Measurements from ENCODE around the gene PRPSAP1. TPM values are rescaled to one million over a fixed set of nuclear protein-coding genes. Genes with fewer than 3 reads are reported as not detected.

Gene PRPSAP1
- total and polyA plus RNA-seq, 2 of the 8 experiments (the other 6 are each of a cell fraction or from before 2014, with no cell fraction given) = 32.0 to 54.2 TPM

GRCh38 chr17:76350463-76350862, 3.3 kb downstream of the PRPSAP1 start:
- peaks cover 2 to 16% (median 4%) of the 10 kb centered on the region in 4 experiments; a peak in 5 of 8 replicates for H3K36me3 ChIP-seq (ENCODE audit: control insufficient read depth in 2 of 4, insufficient read depth in 4 of 4, low read length in 3 of 4)
- no peak overlapping the region for H2BK15ac ChIP-seq (ENCODE audit: low read length)
- no peak overlapping the region for H3K4me3 ChIP-seq (ENCODE audit: extremely low read depth in 1 of 4, insufficient read depth in 2 of 4, low read depth in 3 of 4, low read length in 4 of 4)
- no peak overlapping the region for H3K56ac ChIP-seq (replicated peaks; ENCODE audit: insufficient read length, low read depth, low read length)
- H2BK5ac ChIP-seq (ENCODE audit: low read depth, low read length) = no peak overlapping the region
- ChIA-PET POLR2A (ENCODE audit: partially characterized antibody) (no interaction called here), CTCF (ENCODE audit: partially characterized antibody) (interaction anchor here (29.3 kb wide), 1 partner anchor 36 kb away, joined by 635 read pairs; the partner anchor contains the start of gene SPHK1)
- FAIRE-seq (no peak), DNase-seq (ENCODE audit: low read depth in 1 of 2, low spot score in 2 of 2) (no peak)
- no peak overlapping the region for H2BK120ac ChIP-seq (replicated peaks; ENCODE audit: low read depth, low read length)
- no peak overlapping the region for H3K27ac ChIP-seq (ENCODE audit: low read depth, low read length)
- peaks cover 0 to 6% (median 0%) of the 10 kb centered on the region in 4 experiments; a peak in 3 of 7 replicates for H3K4me1 ChIP-seq (replicated peaks in 1 of 4; ENCODE audit: control insufficient read depth in 3 of 4, insufficient read depth in 4 of 4, low read length in 3 of 4)
- no peak overlapping the region for H3K4me2 ChIP-seq (ENCODE audit: insufficient read depth in 1 of 2, low read depth in 2 of 2, low read length in 2 of 2)
- no peak for TF ChIP-seq ATF2 (IDR thresholded peaks at IDR 0.05; ENCODE audit: low read length)
- no peak for TF ChIP-seq ZNF274 (IDR thresholded peaks at IDR 0.05; ENCODE audit: borderline replicate concordance, extremely low read depth, low read length)
- TF ChIP-seq JUN (IDR thresholded peaks at IDR 0.05; ENCODE audit: low read depth, low read length) = no peak
- no peak for TF ChIP-seq KDM4A (IDR thresholded peaks at IDR 0.05; ENCODE audit: low read depth, low read length, severe bottlenecking)
- peaks cover 0 to 10% of the 10 kb centered on the region in 2 experiments; a peak in 1 of 4 replicates for H3K79me2 ChIP-seq (ENCODE audit: control insufficient read depth in 1 of 2, insufficient read depth in 2 of 2, low read length in 2 of 2)
- WGBS, 2 experiments (ENCODE audit: extremely low coverage in 1 of 2, insufficient coverage in 1 of 2, insufficient read length in 1 of 2, insufficient replicate concordance in 2 of 2, low coverage in 1 of 2, low lambda C conversion rate in 2 of 2, missing lambda C conversion rate in 1 of 2) = 95% methylated on average over 5 of the region's 5 CpGs; no CpG with 5 or more reads in 1 of the 2 experiments
- no peak overlapping the region for H3K14ac ChIP-seq (ENCODE audit: insufficient read length)
- H2AFZ ChIP-seq (ENCODE audit: low read length) = no peak overlapping the region
- H4K5ac ChIP-seq (ENCODE audit: insufficient read length, low read depth, low read length) = no peak overlapping the region
- H4K8ac ChIP-seq (ENCODE audit: extremely low read depth, insufficient read depth, low read length) = no peak overlapping the region
- H2BK20ac ChIP-seq (ENCODE audit: low read length) = no peak overlapping the region
- H4K20me1 ChIP-seq (replicated peaks in 1 of 2; ENCODE audit: control insufficient read depth in 1 of 2, insufficient read depth in 2 of 2, low read length in 2 of 2) = peaks cover 0 to 4% of the 10 kb centered on the region in 2 experiments
- H3K79me1 ChIP-seq (ENCODE audit: low read depth, low read length) = peaks cover 4% of the 10 kb centered on the region; the same call in 1 of the 2 replicates
- H3K9ac ChIP-seq (replicated peaks in 1 of 4; ENCODE audit: extremely low read depth in 1 of 4, low read depth in 3 of 4, low read length in 3 of 4) = no peak overlapping the region
- H2AK5ac ChIP-seq (ENCODE audit: low read depth, low read length) = no peak overlapping the region
- H3K4ac ChIP-seq (replicated peaks; ENCODE audit: insufficient read length, low read depth, low read length) = no peak overlapping the region
- no peak overlapping the region for H3K23ac ChIP-seq (ENCODE audit: insufficient read length)
- no peaks in the 10 kb centered on the region for H3K9me3 ChIP-seq (ENCODE audit: insufficient read depth in 2 of 2, low read depth in 1 of 2, low read length in 1 of 2)
- no peaks in the 10 kb centered on the region for H3K27me3 ChIP-seq (replicated peaks in 1 of 4; ENCODE audit: control insufficient read depth in 3 of 4, extremely low read depth in 1 of 4, insufficient read depth in 3 of 4, low read length in 3 of 4)
- H3K23me2 ChIP-seq (ENCODE audit: low read depth, low read length) = peaks cover 9% of the 10 kb centered on the region; the same call in 1 of the 2 replicates
- no peak overlapping the region for H4K91ac ChIP-seq (replicated peaks; ENCODE audit: insufficient read length, low read length)
- no peak overlapping the region for H3K18ac ChIP-seq (ENCODE audit: extremely low read depth, low read length)
- no peak overlapping the region for H2BK12ac ChIP-seq (ENCODE audit: low read depth, low read length)
